ENCODE data around the gene OR6K6. TPM values are rescaled to one million over a fixed set of nuclear protein-coding genes. Genes with fewer than 3 reads are reported as not detected.

OR6K6 gene
- total RNA-seq, 1 donor from 2014 or later = not detected

DNA sequence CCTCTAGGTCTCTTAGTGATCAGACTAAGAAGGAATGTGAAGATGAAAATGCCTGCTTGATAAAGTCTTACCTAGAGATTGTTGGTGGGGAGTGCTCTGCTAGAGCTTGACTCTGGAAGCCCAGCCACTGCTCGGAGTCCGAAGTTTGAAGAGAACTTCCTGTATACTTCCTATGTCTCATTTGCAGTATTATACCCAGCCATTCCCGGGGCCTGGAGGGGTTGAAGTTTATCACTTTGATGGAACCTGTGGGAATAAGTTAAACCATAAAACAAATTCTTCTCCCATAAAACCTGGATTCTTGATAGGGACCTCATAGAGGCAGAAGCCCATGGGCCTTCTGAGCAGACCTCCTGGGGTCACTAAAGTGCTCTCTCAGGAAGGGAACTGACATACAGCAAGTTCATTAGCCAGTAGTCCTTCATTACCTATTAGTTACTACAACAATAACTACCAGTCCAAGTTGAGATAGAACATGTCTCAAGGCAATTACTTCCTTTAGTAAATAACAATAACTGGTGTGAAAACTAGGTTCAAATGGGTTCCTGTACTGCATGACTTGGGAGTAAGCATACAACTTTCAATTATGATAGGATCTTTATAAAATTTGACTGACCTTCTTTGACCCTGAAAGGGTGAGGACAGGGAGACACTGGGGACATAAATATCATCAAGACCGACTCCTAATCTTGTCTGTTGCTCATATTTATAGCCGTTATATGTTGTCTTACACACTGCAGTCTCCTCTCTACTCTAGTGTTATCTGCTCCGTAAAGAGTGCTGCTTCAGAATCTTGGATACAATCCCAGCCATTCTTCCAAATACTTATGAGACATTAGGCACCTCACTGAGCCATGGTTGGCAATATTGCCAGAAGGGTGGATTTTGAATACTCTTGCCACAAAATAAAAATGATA is 17.7 kb downstream of the OR6K6 start, which contains the start of gene OR6N1:
Gene OR6N1 (minus strand): TSS at position 246 of the 917 bp plus-strand sequence. CDS start 5,513 bp downstream, outside the sequence.
- TF ChIP-seq, protein P1, sequence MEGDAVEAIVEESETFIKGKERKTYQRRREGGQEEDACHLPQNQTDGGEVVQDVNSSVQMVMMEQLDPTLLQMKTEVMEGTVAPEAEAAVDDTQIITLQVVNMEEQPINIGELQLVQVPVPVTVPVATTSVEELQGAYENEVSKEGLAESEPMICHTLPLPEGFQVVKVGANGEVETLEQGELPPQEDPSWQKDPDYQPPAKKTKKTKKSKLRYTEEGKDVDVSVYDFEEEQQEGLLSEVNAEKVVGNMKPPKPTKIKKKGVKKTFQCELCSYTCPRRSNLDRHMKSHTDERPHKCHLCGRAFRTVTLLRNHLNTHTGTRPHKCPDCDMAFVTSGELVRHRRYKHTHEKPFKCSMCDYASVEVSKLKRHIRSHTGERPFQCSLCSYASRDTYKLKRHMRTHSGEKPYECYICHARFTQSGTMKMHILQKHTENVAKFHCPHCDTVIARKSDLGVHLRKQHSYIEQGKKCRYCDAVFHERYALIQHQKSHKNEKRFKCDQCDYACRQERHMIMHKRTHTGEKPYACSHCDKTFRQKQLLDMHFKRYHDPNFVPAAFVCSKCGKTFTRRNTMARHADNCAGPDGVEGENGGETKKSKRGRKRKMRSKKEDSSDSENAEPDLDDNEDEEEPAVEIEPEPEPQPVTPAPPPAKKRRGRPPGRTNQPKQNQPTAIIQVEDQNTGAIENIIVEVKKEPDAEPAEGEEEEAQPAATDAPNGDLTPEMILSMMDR (IDR thresholded peaks at IDR 0.05; ENCODE audit: unreplicated experiment) = no peak
- Mint-ChIP-seq H3K9me3 (ENCODE audit: low read depth) (no peaks in the 10 kb centered on the region), H3K4me3 (ENCODE audit: low read depth) (no peak within 1 kb of the TSS), H3K36me3 (ENCODE audit: insufficient read depth) (no peaks in the 10 kb centered on the region), H3K4me1 (ENCODE audit: low read depth) (no peaks in the 10 kb centered on the region), H3K27me3 (peaks cover 2% of the 10 kb centered on the region), H3K27ac (no peak within 1 kb of the TSS)
- no peak for DNase-seq (ENCODE audit: low spot score, unreplicated experiment)

DNA sequence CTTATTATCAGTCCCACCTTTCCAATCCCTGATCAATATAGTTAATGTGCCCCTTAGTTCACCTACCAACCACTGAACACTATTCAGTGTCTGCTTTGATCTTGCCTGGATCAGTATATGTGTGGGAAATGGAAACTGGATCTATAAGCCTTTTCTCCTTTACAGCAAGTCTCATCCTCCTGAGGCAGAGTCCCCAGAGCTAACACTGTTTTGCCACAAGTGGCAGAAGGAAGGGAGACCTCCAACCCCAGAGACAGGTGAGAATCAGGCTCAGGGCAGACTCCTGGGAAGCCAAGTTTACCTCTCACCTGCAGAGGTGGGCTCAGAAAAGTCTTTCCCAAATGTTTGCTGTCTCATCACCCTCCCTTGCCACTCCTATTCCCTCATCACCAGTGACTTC is 26.6 kb downstream of the OR6K6 start, which contains the start of gene OR6N2:
Gene OR6N2 (minus strand): TSS at position 101 of the 400 bp plus-strand sequence. CDS start 3,569 bp downstream, outside the sequence.
- H3K27ac Mint-ChIP-seq = no peak within 1 kb of the TSS
- TF ChIP-seq, protein P1 (IDR thresholded peaks at IDR 0.05; ENCODE audit: unreplicated experiment) = no peak
- DNase-seq (ENCODE audit: low spot score, unreplicated experiment) = no peak
- H3K4me3 Mint-ChIP-seq (ENCODE audit: low read depth) = no peak within 1 kb of the TSS
- no peaks in the 10 kb centered on the region for H3K4me1 Mint-ChIP-seq (ENCODE audit: low read depth)
- H3K27me3 Mint-ChIP-seq = peaks cover under 1% of the 10 kb centered on the region
- no peaks in the 10 kb centered on the region for H3K9me3 Mint-ChIP-seq (ENCODE audit: low read depth)
- H3K36me3 Mint-ChIP-seq (ENCODE audit: insufficient read depth) = no peaks in the 10 kb centered on the region

DNA sequence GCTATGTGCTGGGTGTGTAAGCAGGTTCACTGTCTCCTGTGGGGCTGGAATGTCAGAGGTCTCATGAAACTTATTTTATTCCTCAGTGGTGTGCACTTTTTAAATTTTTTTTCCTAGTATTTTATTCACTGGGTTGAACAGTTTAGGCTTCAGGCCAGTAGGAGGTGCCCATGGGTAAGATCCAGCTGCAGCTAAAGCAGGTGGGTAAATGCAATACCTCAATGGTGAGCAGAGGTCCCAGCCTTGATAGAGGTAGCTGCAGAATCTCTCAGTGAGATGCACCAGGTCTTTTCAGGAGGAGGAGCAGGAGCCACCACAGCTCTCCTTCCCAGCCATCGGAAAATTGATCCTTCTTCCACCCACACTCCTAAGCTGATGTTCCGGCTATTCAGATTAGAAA is 39.1 kb downstream of the OR6K6 start:
- Mint-ChIP-seq H3K36me3 (ENCODE audit: insufficient read depth) (no peaks in the 10 kb centered on the region), H3K9me3 (ENCODE audit: low read depth) (peaks cover 7% of the 10 kb centered on the region), H3K27me3 (peaks cover 3% of the 10 kb centered on the region), H3K4me3 (ENCODE audit: low read depth) (no peak overlapping the region), H3K27ac (no peak overlapping the region), H3K4me1 (ENCODE audit: low read depth) (peaks cover 1% of the 10 kb centered on the region)
- DNase-seq (ENCODE audit: low spot score, unreplicated experiment) = no peak
- TF ChIP-seq, protein P1 (IDR thresholded peaks at IDR 0.05; ENCODE audit: unreplicated experiment) = peak; percentile 32

DNA sequence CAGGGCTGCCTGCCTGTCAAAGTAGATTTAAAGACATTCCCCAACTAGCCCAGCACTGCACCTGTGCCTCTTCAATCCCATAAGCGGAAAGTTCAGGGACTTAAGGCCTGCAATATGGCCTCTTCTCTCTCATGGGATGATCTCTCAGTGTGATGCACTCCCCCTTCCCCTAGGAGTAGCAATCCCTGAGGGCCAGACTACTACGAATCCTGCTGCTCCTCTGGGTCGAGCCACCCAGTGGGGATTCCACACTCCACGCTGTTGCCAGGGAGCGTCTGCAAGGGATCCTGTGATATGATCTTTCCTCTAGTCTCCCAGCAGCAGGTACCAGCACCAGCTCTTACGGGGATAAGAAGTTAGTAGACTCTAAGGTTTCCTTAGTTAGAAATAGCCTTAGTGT is 39.7 kb downstream of the OR6K6 start:
- TF ChIP-seq, protein P1 (IDR thresholded peaks at IDR 0.05; ENCODE audit: unreplicated experiment) = no peak
- no peak for DNase-seq (ENCODE audit: low spot score, unreplicated experiment)
- peaks cover 1% of the 10 kb centered on the region for H3K4me1 Mint-ChIP-seq (ENCODE audit: low read depth)
- no peak overlapping the region for H3K27ac Mint-ChIP-seq
- no peak overlapping the region for H3K4me3 Mint-ChIP-seq (ENCODE audit: low read depth)
- H3K27me3 Mint-ChIP-seq = peaks cover 3% of the 10 kb centered on the region
- H3K36me3 Mint-ChIP-seq (ENCODE audit: insufficient read depth) = no peaks in the 10 kb centered on the region
- peaks cover 4% of the 10 kb centered on the region for H3K9me3 Mint-ChIP-seq (ENCODE audit: low read depth)

DNA sequence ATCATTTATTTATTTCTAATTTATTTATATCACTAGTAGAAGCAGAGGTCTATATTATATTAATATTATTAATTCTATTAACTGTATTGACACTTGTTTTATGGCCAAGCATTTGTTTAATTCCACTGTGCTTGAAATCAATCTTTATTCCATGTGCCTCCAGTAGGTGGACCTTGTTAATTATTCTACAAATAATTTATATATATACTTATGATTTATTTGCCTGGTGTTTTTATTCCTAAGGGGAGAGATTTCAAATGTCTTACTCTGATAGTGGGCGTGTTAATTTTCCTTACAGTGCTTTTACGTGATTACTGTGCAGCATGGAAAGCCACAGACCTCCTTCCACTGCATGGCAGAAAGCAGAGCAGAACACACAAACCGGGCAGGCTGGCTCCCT is 44.0 kb downstream of the OR6K6 start:
- no peak for DNase-seq (ENCODE audit: low spot score, unreplicated experiment)
- Mint-ChIP-seq H3K36me3 (ENCODE audit: insufficient read depth) (no peaks in the 10 kb centered on the region), H3K27ac (no peak overlapping the region), H3K27me3 (peaks cover 3% of the 10 kb centered on the region), H3K4me1 (ENCODE audit: low read depth) (no peaks in the 10 kb centered on the region), H3K9me3 (ENCODE audit: low read depth) (no peaks in the 10 kb centered on the region), H3K4me3 (ENCODE audit: low read depth) (no peak overlapping the region)
- TF ChIP-seq, protein P1 (IDR thresholded peaks at IDR 0.05; ENCODE audit: unreplicated experiment) = peak; percentile 26
